GM12864 (cell line): ENCODE results near the gene IFI27L1.

Experiments used
- DNase-seq: peaks from one replicate; pipeline ENCODE4 v3.0.0-alpha.2; 2011; ENCODE audit warnings: low read depth
- H3K4me3 ChIP-seq: 2 replicates; pipeline ENCODE4 v1.5.1; 2011; ENCODE audit warnings: mild to moderate bottlenecking, low read depth, low read length, control low read depth
- TF ChIP-seq, protein P1 (sequence below): IDR thresholded peaks from 2 replicates; pipeline ENCODE4 v1.5.1; 2011; ENCODE audit warnings: low read depth, mild to moderate bottlenecking, moderate library complexity, low read length, control low read depth, inconsistent platforms; ENCODE audit errors: missing control alignments

IFI27L1 gene

DNA sequence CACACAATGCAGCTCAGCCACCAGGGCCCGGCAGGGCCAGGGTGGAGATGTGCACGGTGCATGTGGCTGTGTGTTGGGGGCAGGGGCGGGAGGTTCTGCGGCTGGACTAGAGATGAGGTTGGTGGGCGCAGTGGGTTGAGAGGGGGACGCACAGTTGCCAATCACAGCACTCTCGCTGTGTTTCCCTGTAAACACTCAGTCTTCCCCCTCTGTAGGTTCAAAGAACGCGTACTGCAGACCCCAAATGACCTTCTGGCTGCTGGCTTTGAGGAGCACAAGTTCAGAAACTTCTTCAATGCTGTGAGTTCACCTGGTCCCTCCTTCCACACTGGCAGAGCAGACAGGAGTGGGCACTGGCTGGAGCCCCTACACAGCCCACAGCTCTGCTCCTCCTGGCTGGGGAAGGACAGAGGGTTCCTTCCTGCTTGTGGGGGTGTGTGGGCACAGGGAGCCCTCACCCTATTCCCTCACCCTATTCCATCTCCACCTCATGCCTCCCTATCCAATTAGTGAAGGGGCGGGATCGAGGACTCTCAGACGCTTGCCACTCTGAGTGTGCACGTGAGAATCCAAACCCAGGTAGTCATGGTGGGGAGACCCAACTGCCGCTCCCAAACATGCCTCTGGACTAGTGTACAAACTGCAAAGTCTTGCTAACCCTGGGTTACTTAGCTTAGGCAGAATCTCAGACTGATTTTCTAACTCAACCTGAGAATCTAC is 37.2 kb upstream of the IFI27L1 start:
- DNase-seq, result no peak
- TF ChIP-seq, protein P1, sequence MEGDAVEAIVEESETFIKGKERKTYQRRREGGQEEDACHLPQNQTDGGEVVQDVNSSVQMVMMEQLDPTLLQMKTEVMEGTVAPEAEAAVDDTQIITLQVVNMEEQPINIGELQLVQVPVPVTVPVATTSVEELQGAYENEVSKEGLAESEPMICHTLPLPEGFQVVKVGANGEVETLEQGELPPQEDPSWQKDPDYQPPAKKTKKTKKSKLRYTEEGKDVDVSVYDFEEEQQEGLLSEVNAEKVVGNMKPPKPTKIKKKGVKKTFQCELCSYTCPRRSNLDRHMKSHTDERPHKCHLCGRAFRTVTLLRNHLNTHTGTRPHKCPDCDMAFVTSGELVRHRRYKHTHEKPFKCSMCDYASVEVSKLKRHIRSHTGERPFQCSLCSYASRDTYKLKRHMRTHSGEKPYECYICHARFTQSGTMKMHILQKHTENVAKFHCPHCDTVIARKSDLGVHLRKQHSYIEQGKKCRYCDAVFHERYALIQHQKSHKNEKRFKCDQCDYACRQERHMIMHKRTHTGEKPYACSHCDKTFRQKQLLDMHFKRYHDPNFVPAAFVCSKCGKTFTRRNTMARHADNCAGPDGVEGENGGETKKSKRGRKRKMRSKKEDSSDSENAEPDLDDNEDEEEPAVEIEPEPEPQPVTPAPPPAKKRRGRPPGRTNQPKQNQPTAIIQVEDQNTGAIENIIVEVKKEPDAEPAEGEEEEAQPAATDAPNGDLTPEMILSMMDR, result no peak
- no peak overlapping the region for H3K4me3 ChIP-seq

DNA sequence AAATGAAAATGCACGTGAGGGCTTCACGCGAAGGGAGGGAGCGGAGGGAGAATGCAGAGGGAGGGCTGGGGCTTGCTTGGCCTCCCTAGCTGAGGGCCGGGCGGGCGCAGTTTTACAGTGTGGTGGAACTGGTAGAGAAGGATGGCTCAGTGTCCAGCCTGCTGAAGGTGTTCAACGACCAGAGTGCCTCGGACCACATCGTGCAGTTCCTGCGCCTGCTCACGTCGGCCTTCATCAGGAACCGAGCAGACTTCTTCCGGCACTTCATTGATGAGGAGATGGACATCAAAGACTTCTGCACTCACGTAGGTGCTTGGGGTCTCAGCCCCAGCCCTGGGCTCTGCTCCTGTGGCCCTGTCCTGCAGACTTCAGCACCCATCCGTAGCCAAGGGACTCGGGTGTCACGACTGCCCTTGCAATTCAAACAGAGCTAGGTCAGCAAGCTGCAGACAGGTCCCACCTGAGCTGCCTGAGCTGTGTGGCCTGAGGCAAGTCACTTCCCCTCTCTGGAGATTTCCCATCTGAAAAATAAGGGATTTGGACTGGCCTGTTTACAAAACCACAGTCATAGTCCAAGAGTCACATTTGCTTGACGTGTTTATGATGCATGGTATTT is 36.5 kb upstream of the IFI27L1 start:
- no peak for DNase-seq
- TF ChIP-seq, protein P1, result no peak
- H3K4me3 ChIP-seq, result no peak overlapping the region

DNA sequence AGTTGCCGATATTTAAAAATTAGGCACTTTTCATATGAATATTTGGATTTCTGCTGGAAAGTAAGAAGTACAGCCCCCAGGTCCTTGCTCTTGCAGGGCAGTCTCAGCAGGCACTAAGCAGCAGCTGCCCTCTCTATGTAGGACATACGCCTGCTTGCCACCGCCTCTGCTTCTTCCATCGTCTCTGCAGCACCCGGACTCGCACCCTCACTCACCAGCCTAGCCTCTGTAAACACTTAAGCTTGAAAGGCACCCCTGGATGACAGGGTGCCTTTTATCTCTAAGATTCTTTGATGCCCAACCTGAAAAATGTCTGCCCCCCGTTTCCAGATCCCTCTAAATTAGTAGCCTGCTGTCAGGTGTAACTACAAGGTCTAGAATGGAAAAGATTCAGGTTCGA is 36.0 kb upstream of the IFI27L1 start:
- TF ChIP-seq, protein P1, result no peak
- no peak overlapping the region for H3K4me3 ChIP-seq
- no peak for DNase-seq

DNA sequence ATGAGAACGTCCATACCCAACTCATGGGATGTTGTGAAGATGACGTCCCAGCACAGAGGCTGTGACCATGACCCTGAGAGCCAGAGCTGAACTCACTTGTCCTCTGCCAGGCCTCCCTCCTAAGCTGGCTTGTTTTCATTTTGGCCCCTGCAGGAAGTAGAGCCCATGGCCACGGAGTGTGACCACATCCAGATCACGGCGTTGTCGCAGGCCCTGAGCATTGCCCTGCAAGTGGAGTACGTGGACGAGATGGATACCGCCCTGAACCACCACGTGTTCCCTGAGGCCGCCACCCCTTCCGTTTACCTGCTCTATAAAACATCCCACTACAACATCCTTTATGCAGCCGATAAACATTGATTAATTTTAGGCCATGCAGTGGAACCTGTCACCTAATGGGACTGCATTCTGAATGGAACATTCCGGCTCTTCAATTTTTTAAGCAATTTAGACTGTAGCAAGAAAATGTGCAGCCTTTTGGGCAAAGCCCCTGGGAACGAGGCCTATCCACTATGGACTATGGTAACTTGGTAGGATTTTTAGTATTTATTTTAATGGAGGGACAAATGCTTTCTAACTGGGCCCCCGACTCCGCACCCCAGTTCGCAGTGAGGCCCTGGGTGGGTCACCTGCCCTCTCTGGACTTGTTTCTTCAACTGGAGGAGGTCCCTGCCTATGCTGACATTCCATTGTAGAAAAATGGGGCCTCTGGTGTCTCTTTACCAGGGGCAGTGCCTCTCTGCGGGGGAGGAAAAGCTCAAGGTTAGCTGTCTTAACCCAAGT is 35.4 kb upstream of the IFI27L1 start:
- DNase-seq, result no peak
- TF ChIP-seq, protein P1, result no peak
- H3K4me3 ChIP-seq, result no peak overlapping the region

DNA sequence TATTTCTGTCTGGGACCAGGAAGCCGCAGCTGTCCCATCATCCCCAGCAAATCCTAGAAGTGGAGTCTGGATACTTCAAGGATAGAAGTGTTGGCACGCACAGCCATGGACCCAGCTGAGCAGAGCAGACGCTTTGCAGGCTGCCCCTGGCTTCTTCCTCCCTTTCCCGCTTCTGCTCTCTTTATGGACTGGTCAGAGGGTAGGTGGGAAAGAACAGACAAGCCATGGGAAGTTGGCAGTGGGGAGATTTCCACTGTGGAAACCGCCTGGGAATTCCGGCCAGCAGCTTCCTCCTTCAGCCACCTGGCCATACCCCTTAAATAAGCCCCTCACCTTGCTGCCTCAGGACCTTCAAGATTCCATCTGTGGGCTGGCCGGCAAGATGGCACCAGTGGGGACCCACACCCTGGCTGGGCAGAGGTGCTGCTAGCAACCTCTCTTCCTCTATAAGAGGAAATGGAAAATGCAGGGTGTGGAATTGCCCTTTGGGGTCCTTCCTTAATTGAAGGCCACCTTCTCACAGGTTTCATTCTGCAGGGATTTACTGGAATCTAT is 34.3 kb upstream of the IFI27L1 start:
- H3K4me3 ChIP-seq, result no peak overlapping the region
- DNase-seq, result no peak
- TF ChIP-seq, protein P1, result no peak

DNA sequence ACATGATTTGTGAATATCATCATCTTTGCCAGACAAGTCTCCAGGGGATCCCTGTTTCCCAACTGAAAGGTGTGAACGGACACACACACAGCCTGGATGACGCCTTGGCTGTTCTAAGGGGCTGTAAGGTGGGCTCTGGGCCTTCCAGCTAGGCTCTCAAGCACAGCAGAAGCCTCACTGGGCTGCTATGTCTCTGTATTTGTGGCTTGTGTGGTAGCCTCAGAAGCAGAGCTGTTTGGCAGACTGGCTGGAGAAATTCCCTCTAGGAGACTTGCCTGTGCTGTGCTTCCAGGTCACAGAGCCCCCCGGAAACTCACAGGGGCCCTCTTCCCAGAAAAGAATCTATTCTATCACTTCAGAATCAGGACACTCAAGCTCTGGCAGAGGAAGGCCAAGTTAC is 33.5 kb upstream of the IFI27L1 start:
- H3K4me3 ChIP-seq, result no peak overlapping the region
- no peak for DNase-seq
- TF ChIP-seq, protein P1, result no peak
